GM12891 (cell line): ENCODE results near the gene TRABD2B.

Source experiments
- POLR2A ChIP-seq: IDR thresholded peaks from 2 replicates; pipeline ENCODE4 v1.6.1; 2011; ENCODE audit warnings: low read depth, low read length, control low read depth
- POLR2AphosphoS5 ChIP-seq: IDR thresholded peaks from 2 replicates; pipeline ENCODE4 v1.6.1; 2011; ENCODE audit warnings: low read depth, low read length, control low read depth

- TF ChIP-seq POLR2A (no peak), POLR2AphosphoS5 (no peak)
Observed at GRCh38 chr1:47969478-47969877, 27.7 kb downstream of the TRABD2B start.
